Left kidney (tissue), 1 donor: ENCODE measurements around the gene UTP3. TPM values are rescaled to one million over a fixed set of nuclear protein-coding genes. Genes with fewer than 3 reads are reported as not detected.

Experiments
- polyA plus RNA-seq: library from polyadenylated mRNA; unstranded; fragments of 120-200 nt; gene quantifications from one replicate; pipeline ENCODE4 v1.2.1, GENCODE V29; 2013; ENCODE audit not compliant: insufficient read length

UTP3 gene
- polyA plus RNA-seq, 1 donor: 49.2 TPM

Other genes with a start within 250 kb of the UTP3 start
- gene MUC7, start 216.3 kb upstream of the UTP3 start, polyA plus RNA-seq: 0.08 TPM
- gene AMTN, start 170.0 kb upstream of the UTP3 start, polyA plus RNA-seq: not detected
- 0.80 TPM for gene AMBN, start 96.3 kb upstream of the UTP3 start, polyA plus RNA-seq
- gene ENAM, start 59.8 kb upstream of the UTP3 start, polyA plus RNA-seq: 5.1 TPM
- gene JCHAIN, start 22.0 kb upstream of the UTP3 start, polyA plus RNA-seq: 0.96 TPM
- gene RUFY3, start 33.4 kb downstream of the UTP3 start, polyA plus RNA-seq: 212 TPM
- 137 TPM for gene GRSF1, start 151.4 kb downstream of the UTP3 start, polyA plus RNA-seq
- gene MOB1B, start 213.8 kb downstream of the UTP3 start, polyA plus RNA-seq: 51.6 TPM